ENCODE results near the gene TAMM41.

TAMM41 gene

DNA sequence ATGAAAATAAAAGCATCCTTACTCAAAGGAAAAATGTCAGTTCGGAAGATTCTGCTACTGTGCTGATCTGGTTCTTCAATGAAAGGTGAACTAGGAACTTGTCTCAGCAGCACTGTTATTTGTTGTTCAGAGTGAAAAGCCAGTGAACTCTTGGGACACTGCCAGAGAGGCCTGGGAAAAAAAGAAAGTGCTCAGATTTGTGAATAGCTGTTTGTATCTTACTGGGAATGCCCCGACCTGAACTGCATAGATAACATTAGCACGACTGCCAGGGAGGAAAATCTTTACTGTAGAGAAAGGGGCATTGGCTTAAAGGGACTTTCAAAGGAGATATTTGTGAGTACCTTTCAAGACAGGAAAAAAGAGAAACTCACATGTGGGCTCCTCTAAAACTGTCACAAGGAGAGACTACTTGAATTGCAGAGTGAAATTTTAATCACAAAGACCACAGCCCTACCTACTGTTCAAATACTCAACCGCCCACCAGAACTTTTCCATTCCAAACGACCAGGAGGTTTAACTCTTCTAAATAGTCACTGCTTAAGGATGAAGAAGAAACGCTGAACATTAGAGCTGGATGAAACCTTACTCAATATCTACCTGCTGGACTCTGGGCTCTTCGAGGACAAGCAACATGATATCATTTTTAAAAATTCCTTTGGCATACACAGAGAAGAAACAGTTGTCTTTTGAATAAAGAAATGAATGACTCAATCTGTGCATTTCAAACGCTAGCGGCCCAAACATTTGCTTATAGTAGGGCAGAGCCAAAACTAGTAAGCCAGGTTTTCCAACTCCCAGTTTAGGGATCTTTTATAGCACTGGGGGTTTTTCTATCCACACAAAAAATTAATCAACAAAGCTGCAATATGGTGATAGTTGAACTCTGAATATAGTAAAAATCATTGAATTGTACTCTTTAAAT, 13.4 kb downstream of the TAMM41 start:
- Mint-ChIP-seq H3K9me3 (no peaks in the 10 kb centered on the region), H3K27me3 (no peaks in the 10 kb centered on the region), H3K36me3 (peaks cover 31 to 53% of the 10 kb centered on the region in 2 donors), H3K27ac (no peak overlapping the region), H3K4me3 (no peak overlapping the region), H3K4me1 (no peaks in the 10 kb centered on the region)
- ATAC-seq (replicated peaks): no peak
- no peak for DNase-seq

DNA sequence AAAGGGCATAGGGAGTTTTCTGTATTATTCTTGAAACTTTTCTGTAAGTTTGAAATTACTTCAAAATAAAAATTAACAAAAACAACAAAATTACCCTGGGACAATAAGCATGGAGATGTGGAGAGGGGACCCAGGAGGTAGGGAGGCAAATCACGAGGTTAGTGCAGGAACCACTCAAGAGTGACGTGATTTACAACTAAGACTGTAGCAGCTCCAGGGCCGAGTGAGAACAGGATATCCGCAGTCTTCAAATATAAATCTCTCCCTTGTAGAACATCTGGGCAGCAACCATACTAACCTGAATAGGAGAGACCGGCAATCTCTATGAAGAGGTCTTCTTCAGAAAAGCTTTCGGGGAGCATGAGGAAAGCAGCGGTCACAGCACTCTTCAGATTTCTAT, 17.3 kb downstream of the TAMM41 start:
- Mint-ChIP-seq H3K4me3 (no peak overlapping the region), H3K9me3 (no peaks in the 10 kb centered on the region), H3K27ac (peak overlapping the region; percentile 31), H3K36me3 (peaks cover 40 to 62% of the 10 kb centered on the region in 2 donors), H3K27me3 (no peaks in the 10 kb centered on the region), H3K4me1 (peaks cover 0 to 4% of the 10 kb centered on the region in 2 donors)
- DNase-seq (no peak), ATAC-seq (replicated peaks) (no peak)

DNA sequence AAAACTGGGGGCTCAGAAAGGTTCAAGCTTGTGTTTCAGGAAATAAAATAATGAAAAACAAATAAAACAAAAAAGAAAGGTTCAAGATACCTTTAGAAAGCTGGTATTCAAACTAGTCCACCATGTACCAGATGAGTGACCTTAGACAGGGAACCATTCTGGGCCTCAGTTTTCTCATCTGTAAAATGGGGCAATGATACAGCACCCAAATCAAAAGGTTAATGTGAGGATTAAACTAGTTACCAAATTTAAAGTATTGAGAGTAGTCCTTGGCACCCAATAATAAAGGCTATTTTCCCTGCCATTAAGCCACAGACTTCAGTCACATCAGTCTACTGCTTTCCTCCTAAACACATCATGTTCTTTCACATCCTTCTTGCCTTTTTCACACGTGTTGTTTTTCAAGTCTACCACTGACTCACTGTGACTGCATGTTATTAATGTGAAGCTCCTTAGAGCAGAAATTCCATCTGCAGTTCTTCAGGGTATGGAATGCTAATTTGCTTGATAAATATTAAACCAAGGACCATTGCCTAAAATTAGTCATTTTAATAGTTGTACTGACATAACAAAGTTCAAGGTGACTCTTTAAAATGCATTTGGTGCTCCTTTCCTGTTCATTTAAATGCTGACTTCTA, 19.9 kb downstream of the TAMM41 start:
- Mint-ChIP-seq H3K4me1 (peaks cover 0 to 4% of the 10 kb centered on the region in 2 donors), H3K36me3 (peaks cover 43 to 62% of the 10 kb centered on the region in 2 donors), H3K27ac (no peak overlapping the region), H3K27me3 (no peaks in the 10 kb centered on the region), H3K9me3 (no peaks in the 10 kb centered on the region), H3K4me3 (no peak overlapping the region)
- no peak for DNase-seq
- peak in 1 of 2 donors; percentile 27 for ATAC-seq (replicated peaks)

DNA sequence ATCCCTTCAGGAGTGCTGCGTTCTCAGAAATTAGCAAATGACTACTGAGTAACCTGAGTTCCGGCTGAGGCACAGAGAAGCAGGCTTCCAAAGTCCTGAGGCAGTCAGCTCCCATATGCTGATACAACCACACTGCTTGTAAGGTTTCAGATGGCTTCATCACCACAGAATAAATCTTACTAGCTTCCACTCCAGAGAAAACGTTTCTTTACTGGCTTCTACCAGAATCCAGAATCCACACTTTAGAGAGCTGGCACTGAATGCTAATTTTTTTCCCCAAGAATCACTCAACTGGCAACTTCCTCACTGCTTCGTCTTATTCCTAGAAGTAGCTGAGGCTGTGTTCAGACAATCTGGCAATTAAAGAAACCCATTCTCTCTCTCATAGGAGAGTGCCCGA, 21.4 kb downstream of the TAMM41 start:
- H3K27me3 Mint-ChIP-seq: no peaks in the 10 kb centered on the region
- no peaks in the 10 kb centered on the region for H3K9me3 Mint-ChIP-seq
- DNase-seq: no peak
- ATAC-seq (replicated peaks): no peak
- peaks cover 40 to 62% of the 10 kb centered on the region in 2 donors for H3K36me3 Mint-ChIP-seq
- no peak overlapping the region for H3K4me3 Mint-ChIP-seq
- H3K27ac Mint-ChIP-seq: no peak overlapping the region
- H3K4me1 Mint-ChIP-seq: peaks cover 2 to 10% of the 10 kb centered on the region in 2 donors

GRCh38 chr3:11820531-11821041, 26.1 kb downstream of the TAMM41 start:
- Mint-ChIP-seq H3K36me3 (peaks cover 37 to 52% of the 10 kb centered on the region in 2 donors), H3K4me1 (peaks cover 6 to 7% of the 10 kb centered on the region in 2 donors), H3K4me3 (no peak overlapping the region), H3K9me3 (no peaks in the 10 kb centered on the region), H3K27ac (peak overlapping the region; percentile 7), H3K27me3 (no peaks in the 10 kb centered on the region)
- peak; percentile 77 to 78 for ATAC-seq (replicated peaks)
- no peak for DNase-seq

GRCh38 chr3:11819146-11819689, 27.5 kb downstream of the TAMM41 start:
- ATAC-seq (replicated peaks) (no peak), DNase-seq (no peak)
- Mint-ChIP-seq H3K27me3 (no peaks in the 10 kb centered on the region), H3K36me3 (peaks cover 42 to 52% of the 10 kb centered on the region in 2 donors), H3K4me1 (peaks cover 6 to 7% of the 10 kb centered on the region in 2 donors), H3K27ac (no peak overlapping the region), H3K4me3 (no peak overlapping the region), H3K9me3 (no peaks in the 10 kb centered on the region)

DNA sequence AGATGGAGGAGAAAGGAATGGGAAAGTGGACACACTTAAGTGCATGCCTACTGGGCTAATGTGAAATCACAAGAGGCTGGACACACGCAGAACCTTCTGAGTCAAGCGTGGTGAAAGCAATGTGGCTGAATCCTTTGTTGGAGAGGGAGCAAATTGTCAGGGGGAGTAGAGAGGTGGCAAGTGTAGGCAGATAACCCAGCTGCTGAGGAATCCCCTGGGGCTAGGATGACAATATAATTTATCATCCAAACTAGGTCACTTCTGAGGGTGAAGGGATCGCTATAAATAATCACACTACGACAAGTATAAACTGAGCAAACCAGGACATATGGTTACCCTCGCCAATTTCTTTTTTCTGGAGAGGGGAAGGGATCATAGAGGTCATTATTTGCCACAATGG, 28.7 kb downstream of the TAMM41 start:
- Mint-ChIP-seq H3K4me3 (no peak overlapping the region), H3K4me1 (peaks cover 6 to 7% of the 10 kb centered on the region in 2 donors), H3K9me3 (no peaks in the 10 kb centered on the region), H3K27ac (peak overlapping the region; percentile 69), H3K36me3 (peaks cover 46 to 59% of the 10 kb centered on the region in 2 donors), H3K27me3 (no peaks in the 10 kb centered on the region)
- DNase-seq: no peak
- no peak for ATAC-seq (replicated peaks)

DNA sequence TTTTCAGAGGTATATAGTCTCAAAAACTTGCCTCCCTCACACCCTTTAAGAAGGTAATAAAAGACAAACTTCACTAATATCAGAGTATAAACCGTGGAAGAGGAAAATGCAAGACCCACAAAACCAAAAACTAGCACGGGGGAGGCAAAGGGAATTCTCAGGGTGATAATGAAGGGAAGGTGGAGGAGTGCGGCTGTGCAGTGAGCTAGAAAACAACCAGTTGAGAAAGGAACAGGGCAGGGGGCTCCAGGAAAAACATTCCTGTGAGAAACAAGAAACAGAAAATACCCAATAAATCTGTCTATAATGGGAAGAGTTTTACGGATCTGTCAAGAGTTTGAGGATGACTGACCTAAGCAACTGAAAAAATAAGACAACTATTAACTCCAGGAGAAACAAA, 31.6 kb downstream of the TAMM41 start:
- DNase-seq: no peak
- H3K4me3 Mint-ChIP-seq: no peak overlapping the region
- H3K27ac Mint-ChIP-seq: no peak overlapping the region
- ATAC-seq (replicated peaks): no peak
- H3K4me1 Mint-ChIP-seq: peaks cover 0 to 2% of the 10 kb centered on the region in 2 donors
- no peaks in the 10 kb centered on the region for H3K9me3 Mint-ChIP-seq
- peaks cover 35 to 60% of the 10 kb centered on the region in 2 donors for H3K36me3 Mint-ChIP-seq
- no peaks in the 10 kb centered on the region for H3K27me3 Mint-ChIP-seq

- DNase-seq: no peak
- Mint-ChIP-seq H3K27me3 (no peaks in the 10 kb centered on the region), H3K27ac (no peak overlapping the region), H3K4me1 (peaks cover 0 to 2% of the 10 kb centered on the region in 2 donors), H3K36me3 (peaks cover 35 to 60% of the 10 kb centered on the region in 2 donors), H3K9me3 (no peaks in the 10 kb centered on the region), H3K4me3 (no peak overlapping the region)
- no peak for ATAC-seq (replicated peaks)
Observed at GRCh38 chr3:11814663-11815062, 32.0 kb downstream of the TAMM41 start.

DNA sequence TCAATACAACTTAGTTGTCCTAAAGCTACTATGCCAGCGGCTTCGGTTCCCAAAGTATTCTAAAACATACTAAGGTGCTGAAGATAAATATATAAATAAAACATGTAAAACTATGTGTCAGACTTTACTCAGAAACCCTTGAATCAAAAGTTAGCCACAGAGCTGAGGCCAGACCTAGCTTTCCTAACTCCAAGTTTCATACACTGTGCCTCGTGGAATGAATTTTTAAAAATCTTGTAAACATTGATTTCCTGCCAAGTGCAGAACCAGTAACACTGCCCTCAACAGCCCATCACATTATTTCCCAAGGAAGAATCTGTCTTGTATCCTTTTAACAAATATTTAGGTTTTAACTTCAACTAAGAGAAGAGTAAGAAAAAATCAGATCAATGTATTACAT, 36.4 kb downstream of the TAMM41 start:
- Mint-ChIP-seq H3K27ac (no peak overlapping the region), H3K36me3 (peaks cover 42 to 77% of the 10 kb centered on the region in 2 donors), H3K4me3 (no peak overlapping the region), H3K27me3 (no peaks in the 10 kb centered on the region), H3K4me1 (no peaks in the 10 kb centered on the region), H3K9me3 (no peaks in the 10 kb centered on the region)
- ATAC-seq (replicated peaks) (no peak), DNase-seq (no peak)

- ATAC-seq (replicated peaks) (no peak), DNase-seq (no peak)
- H3K27ac Mint-ChIP-seq: no peak overlapping the region
- peaks cover 36 to 69% of the 10 kb centered on the region in 2 donors for H3K36me3 Mint-ChIP-seq
- no peaks in the 10 kb centered on the region for H3K4me1 Mint-ChIP-seq
- no peaks in the 10 kb centered on the region for H3K9me3 Mint-ChIP-seq
- no peak overlapping the region for H3K4me3 Mint-ChIP-seq
- no peaks in the 10 kb centered on the region for H3K27me3 Mint-ChIP-seq
Observed at GRCh38 chr3:11808231-11808630, 38.5 kb downstream of the TAMM41 start.

GRCh38 chr3:11807686-11808085, 39.0 kb downstream of the TAMM41 start:
- Mint-ChIP-seq H3K9me3 (no peaks in the 10 kb centered on the region), H3K27me3 (no peaks in the 10 kb centered on the region), H3K4me3 (no peak overlapping the region), H3K27ac (no peak overlapping the region), H3K36me3 (peaks cover 40 to 73% of the 10 kb centered on the region in 2 donors), H3K4me1 (no peaks in the 10 kb centered on the region)
- no peak for DNase-seq
- no peak for ATAC-seq (replicated peaks)

GRCh38 chr3:11805716-11806115, 41.0 kb downstream of the TAMM41 start:
- Mint-ChIP-seq H3K9me3 (peaks cover 7 to 14% of the 10 kb centered on the region in 2 donors), H3K27me3 (no peaks in the 10 kb centered on the region), H3K4me1 (no peaks in the 10 kb centered on the region), H3K36me3 (peaks cover 60 to 80% of the 10 kb centered on the region in 2 donors), H3K27ac (no peak overlapping the region), H3K4me3 (no peak overlapping the region)
- ATAC-seq (replicated peaks) (no peak), DNase-seq (no peak)

Data from stimulated activated naive B cell treated with anti-CD40 and anti-IgM and Interleukin-4, amounts not matched to agents 10 μg/mL and 1 μg/mL and 100 μg/mL, for 72 hours (primary cell).